IPS-18c (cell line): ENCODE data around the gene ALKBH4.
"Not testable (repeated sequence)": the region's sequence is repeated elsewhere in the genome, so short reads cannot be mapped to it uniquely, and the experiment has no call there.

Experiments used
- H3K4me3 ChIP-seq: 2 replicates; pipeline ENCODE4 v1.7.0; 2013; ENCODE audit warnings: low read depth, mild to moderate bottlenecking, low read length, moderate library complexity; ENCODE audit not compliant: insufficient read depth
- H3K9me3 ChIP-seq: one replicate; pipeline ENCODE4 v1.6.1; 2013; ENCODE audit warnings: mild to moderate bottlenecking, low read length, moderate library complexity; ENCODE audit not compliant: control insufficient read depth, insufficient read depth

The ALKBH4 gene, protein sequence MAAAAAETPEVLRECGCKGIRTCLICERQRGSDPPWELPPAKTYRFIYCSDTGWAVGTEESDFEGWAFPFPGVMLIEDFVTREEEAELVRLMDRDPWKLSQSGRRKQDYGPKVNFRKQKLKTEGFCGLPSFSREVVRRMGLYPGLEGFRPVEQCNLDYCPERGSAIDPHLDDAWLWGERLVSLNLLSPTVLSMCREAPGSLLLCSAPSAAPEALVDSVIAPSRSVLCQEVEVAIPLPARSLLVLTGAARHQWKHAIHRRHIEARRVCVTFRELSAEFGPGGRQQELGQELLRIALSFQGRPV

DNA sequence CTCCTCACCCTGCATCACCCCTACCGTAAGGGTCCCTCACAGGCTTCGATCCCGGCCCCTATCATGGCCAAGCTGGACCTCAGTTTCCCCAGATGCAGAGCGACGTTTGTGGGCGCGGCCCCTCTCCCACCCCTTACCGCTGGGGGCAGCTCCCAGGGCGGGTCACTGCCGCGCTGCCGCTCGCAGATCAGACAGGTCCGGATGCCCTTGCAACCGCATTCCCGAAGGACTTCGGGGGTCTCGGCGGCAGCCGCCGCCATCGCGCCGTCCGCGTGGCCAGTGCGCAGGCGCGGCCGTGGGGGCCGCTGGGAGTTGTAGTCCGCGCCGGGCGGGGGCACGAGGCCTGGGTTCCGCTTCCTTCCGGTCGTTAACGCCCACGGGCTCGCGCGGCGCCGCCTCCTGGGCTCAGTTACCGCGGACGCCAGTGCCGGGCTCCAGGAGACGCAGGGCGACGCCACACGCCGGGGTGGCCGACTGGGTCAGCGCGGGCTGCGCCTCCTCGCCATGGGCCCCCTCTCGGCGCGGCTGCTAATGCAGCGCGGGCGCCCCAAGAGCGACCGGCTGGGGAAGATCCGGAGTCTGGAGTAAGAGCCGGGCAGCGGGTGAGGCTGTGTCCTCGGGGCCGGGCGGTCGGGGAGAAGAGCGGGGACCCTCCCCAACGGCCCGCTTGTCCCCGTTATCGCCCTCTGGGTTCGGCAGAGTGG lies at the start of gene ALKBH4, which contains the start of gene LRWD1:
Gene ALKBH4, minus strand, starts transcription at position 287 of the 704 bp plus-strand sequence. Its CDS starts 27 bp downstream, at position 260.
Gene LRWD1, plus strand, starts transcription at position 408 of the 704 bp plus-strand sequence. Its CDS starts 97 bp downstream, at position 505.
- no peaks in the 10 kb centered on the region for H3K9me3 ChIP-seq

DNA sequence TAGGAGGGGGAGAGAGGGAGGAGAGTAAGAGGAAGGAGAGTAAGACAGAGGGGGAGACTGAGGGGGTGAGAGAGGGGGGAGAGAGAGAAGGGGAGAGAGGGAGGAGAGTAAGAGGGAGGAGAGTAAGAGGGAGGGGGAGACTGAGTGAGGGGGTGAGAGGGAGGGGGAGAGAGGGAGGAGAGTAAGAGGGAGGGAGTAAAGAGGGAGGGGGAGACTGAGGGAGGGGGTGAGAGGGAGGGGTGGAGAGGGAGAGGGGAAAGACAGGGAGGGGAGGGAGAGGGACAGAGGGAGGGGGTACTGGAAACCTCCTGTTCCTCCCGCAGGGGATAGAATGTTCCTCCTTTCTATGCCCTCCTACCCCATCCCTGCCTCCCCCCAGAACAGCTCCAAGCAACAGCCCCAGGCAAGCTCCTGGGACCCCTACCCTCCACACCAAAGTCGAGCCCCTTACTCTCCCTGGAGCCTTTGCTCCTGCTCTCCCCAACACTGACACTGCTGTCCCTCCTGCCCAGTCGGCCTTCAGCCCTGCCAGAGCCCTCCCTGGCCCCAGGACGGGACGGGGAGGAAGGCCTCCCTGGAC lies 48.1 kb upstream of the ALKBH4 start:
- not testable (repeated sequence) for H3K4me3 ChIP-seq, H3K9me3 ChIP-seq

More for the DNA sequence above, at the start of gene ALKBH4, which contains the start of gene LRWD1:
- peak within 1 kb of the TSS; percentile 97 for H3K4me3 ChIP-seq

DNA sequence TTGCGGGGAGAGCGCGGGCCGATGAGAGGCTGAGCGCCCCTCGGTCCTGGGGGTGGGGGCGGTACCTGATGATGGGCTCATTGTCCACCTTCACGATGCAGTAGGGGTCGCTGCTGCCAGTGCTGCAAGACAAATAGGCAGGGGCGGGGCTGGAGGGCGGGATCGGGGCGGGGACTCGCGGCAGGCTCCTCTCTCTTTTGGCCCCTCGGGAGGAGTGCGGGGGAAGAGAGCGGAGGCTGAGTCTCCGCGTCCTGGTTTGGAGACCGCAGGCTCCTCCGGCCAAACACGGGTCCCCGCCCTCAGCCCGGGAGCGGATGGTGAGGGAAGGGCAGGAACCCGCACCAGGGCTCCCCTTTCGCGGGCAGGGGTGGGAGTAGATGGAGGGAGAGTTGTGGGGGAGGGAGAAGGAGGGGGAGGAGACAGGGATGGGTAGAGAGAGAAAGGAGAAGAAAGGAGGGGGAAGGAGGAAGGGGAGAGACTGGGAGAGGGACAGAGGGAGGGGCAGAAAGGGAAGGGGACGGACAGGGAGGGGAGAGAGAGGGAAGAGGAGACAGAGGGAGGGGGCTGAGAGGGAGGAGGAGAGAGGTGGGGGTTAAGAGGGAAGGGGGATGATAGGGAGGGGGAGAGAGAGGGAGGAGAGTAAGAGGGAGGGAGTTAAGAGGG lies 47.3 kb upstream of the ALKBH4 start:
- H3K4me3 ChIP-seq, H3K9me3 ChIP-seq: not testable (repeated sequence)

DNA sequence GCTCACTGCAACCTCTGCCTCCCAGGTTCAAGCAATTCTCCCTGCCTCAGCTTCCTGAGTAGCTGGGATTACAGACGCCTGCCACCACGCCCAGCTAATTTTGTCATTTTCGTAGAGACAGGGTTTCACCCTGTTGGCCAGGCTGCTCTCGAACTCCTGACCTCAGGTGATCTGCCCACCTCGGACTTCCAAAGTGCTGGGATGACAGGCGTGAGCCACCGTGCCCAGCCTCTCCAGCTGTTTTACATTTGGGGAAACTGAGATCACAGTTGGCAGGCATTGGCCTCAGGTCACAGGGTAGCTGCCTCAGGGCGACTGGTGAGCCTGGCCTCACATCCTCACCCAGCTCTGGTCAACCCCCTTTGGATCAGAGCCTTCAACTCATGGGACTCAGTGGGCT lies 45.9 kb upstream of the ALKBH4 start:
- not testable (repeated sequence) for H3K9me3 ChIP-seq, H3K4me3 ChIP-seq

DNA sequence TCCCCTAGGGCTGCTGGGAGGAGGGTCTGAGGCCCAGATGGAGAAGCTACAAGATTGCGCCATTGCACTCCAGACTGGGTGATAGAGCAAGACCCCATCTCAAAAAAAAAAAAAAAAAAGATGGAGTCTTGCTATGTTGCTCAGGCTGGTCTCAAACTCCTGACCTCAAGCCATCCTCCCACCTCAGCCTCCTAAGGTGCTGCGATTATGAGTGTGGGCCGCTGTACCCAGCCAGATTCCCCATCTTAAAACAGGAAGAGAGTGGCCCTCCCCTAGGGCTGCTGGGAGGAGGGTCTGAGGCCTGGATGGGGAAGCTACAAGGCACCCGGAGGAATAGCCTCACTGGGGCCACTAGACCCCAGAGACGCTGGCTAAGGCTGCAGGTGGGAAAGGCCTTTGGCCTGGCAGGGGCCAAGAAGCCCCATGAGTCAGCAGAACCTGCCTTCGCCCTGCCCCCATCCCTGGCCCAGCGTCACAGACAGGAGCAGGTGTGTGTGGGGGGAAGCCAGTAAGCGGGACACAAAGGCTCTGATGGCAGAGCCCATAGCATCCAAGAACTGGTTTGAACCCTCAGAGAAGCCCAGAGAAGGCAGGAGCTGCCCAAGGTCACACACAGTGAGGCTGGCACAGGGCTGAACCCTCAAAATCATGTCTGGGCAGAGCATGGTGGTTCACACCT lies 42.9 kb upstream of the ALKBH4 start:
- H3K4me3 ChIP-seq, H3K9me3 ChIP-seq: not testable (repeated sequence)

DNA sequence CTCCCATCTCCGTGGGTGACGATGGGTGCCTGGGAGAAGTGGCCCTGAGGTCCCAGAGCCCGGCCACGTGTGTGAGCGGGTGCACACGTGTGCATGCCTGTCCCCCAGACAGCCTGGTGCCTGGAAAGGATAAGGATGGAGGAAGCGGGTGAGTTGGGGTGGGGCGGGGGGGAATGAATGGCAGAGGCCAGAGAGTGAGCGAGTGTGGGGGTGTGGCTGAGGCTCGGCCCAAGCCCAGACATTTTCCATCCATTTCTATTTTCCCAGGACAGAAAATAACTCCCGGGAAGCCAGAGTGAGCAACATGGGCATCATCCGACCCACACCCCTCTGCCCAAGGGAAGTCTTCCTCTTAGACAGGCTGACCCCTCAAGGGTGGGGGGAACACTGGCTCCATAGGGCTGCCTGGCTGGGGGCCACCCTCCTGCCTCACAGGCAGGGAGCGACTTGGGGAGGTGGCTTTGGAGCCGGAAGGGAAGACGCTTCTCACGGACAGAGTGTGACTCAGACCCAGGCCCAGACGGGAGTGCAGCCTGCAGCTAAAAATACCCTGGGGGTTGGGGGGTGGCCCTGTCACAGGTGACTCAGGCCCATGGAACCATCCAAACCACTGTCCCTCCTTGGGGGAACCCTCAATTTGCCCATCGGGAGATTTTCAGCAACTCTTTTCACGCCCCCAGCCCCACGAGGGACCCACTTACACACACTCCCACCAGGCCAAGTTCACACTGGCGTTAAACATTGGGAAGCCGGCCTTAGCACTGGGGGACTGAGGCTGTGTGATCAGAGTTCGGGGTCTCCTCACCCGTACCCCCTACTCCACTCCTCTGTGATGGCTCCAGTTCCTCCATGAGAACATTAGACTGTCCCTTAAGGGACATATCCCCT lies 40.9 kb upstream of the ALKBH4 start:
- H3K4me3 ChIP-seq, H3K9me3 ChIP-seq: not testable (repeated sequence)

DNA sequence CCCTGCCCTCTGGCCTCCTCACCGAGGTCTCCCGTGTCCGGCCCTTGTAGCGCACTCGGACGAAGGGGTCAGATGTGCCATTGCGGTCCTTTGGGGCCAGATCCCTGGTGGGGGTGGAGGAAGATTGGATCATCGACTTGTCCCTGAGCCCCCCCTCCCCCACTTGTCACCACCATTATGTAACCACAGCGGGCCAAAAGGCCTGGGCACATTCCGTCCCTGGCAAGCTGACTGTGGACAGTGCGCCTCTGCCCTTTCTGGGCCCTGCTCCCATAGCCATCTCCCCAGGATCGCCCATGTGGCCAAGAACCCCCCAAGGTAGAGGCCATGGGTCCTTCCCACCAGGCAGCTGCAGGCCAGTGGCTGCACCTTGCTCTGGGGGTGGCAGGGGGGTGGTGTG lies 38.5 kb upstream of the ALKBH4 start:
- not testable (repeated sequence) for H3K9me3 ChIP-seq, H3K4me3 ChIP-seq

DNA sequence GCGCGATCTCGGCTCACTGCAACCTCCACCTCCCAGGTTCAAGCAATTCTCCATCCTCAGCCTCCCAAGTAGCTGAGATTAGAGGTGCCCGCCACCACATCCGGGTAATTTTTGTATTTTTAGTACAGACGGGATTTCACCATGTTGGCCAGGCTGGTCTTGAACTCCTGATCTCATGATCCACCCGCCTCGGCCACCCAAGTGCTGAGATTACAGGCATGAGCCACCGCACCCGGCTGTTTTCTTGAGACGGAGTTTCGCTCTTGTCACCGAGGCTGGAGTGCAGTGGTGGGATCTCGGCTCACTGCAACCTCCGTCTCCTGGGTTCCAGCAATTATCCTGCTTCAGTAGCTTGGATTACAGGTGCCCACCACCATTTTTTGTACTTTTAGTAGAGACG lies 33.7 kb upstream of the ALKBH4 start:
- H3K4me3 ChIP-seq = not testable (repeated sequence)

DNA sequence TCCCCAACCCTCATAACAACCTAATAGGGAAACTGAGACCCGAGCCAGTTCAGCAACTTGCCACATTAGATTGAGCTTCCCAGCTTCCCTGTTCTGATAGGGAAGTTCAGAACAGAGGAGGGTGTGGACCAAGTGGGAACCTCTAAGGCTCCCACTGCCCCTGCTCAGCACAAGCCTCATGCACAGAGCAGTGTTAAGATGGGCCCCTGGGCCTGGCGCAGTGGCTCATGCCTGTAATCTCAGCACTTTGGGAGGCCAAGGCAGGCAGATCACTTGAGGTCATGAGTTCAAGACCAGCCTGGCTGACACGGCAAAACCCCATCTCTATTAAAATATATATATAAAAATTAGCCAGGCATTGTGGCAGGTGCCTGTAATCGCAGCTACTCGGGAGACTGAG lies 32.6 kb upstream of the ALKBH4 start:
- not testable (repeated sequence) for H3K4me3 ChIP-seq, H3K9me3 ChIP-seq

More for the DNA sequence above, 33.7 kb upstream of the ALKBH4 start:
- H3K9me3 ChIP-seq = not testable (repeated sequence)

DNA sequence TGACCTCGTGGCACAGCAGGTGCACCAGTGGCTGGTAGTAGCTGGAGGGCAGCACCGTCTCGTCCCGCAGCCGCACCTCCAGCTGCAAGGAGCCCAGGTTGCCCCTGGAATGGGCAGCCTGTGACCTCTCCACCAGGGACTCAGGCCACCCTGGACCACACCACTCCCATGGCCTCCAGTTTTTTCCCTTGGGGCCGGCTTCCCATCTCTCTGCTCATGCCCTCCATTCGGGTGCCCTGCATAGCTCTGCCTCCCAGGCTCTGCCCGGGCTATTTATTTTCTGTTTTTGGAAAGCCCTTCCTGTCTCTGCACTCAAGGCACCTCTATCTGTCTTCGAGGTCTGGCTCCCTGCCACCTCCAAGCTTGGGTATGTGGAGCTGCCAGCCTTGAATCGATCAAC lies 32.2 kb upstream of the ALKBH4 start:
- not testable (repeated sequence) for H3K4me3 ChIP-seq, H3K9me3 ChIP-seq

DNA sequence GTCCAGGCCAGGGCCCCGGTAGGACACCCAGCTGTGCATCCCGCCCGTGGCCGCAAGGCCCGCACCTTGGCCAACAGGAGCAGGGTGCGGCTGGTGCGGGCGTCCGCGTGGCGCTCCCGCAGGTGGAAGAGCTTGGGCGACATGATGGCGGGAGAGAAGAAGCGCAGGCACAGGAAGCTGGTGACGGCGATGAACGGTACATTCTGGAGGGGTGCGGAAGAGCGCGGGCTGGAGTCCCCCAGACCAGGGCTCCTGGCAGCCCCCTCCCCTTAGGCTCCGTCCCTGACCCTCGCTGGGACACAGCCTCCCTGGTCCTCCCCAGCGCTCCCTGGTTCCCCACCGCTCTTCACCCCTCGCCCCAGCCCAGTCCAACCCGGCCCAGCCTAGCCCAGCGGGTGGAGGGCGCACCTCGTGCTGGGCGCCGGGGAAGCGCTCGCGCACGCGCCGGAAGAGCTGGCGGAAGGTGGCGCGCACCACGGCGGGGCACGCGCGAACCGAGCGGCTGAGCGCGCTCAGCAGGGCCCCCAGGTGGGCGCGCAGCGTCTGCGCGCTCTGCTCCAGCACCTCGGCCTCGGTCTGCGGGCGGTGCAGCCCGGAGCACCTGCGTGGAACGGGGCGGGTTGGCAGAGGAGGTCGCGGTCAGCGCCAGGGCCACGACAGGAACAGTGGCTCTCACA lies 29.9 kb upstream of the ALKBH4 start:
- not testable (repeated sequence) for H3K9me3 ChIP-seq, H3K4me3 ChIP-seq

DNA sequence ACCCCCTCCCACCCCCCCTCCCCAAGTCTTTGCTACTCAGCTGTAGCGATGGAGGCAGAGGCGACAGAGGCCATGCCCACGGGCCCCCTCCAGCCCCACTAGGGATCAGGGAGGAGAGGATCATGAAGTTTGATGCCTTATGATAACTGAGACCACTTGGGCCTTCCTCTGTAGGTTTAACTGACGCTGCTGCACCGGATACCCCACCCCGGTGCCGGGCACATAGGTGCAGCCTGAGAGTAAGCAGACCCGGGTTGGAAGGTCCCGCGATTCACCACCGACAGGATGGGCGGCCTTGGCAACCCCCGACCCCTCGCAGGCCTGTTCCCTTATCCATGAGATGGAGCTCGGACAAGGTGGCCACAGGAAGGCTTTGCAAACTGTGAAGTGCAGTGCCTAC lies 29.4 kb upstream of the ALKBH4 start:
- not testable (repeated sequence) for H3K4me3 ChIP-seq, H3K9me3 ChIP-seq

DNA sequence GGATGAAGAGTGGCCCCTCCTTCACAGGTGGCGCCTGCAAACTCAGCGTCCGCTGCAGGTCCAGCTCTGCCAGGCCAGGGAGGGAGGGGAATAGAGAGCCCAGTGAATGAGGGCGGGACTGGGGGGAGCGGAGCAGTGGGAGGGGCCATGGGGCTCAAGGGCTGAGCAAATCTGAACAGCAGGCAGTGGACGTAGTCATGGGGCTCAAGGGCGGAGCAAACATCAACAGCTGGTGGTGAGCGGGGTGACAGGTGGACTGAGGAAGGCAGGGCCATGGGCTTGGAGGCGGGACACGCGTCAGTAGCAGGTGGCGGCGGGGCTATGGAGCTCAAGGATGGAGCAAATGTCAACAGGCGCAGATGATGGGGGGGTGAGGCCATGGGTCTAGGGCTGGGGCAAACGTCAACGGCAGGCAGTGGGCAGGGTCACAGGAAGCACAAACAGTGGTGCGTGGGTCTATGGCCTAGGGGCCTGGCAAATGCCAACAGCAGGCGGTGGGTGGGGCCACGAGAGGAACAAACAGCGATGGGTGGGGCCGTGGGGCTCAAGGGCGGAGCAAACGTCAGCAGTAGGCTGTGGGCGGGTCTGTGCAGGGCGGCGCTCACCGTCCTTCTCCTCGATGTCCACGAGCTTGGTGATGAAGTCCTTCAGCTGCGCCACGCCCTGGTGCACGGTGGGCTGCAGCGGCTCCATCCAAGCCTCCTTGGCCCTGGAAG lies 28.7 kb upstream of the ALKBH4 start:
- H3K9me3 ChIP-seq, H3K4me3 ChIP-seq: not testable (repeated sequence)

DNA sequence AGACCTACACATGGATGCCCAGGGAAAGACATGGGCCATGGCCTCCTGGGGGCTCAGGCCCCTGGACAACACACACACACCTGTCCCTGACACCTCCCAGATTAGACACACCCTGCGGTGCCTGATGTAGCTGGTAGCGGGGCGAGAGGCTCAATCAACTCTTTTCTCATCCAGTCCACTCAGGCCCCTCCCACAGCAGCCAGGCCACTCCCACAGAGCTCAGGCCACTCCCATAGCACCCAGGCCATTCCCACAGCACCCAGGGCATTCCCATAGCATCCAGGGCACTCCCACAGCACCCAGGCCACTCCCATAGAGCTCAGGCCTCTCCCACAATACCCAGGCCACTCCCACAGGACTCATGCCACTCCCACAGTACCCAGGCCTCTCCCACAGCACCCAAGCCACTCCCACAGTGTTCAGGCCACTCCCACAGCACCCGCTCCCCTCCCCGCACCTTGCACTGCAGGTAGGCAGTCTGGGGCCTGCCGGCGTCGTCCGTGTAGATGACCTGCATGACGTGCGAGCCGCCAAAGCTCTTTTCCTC lies 25.9 kb upstream of the ALKBH4 start:
- H3K9me3 ChIP-seq, H3K4me3 ChIP-seq: not testable (repeated sequence)

DNA sequence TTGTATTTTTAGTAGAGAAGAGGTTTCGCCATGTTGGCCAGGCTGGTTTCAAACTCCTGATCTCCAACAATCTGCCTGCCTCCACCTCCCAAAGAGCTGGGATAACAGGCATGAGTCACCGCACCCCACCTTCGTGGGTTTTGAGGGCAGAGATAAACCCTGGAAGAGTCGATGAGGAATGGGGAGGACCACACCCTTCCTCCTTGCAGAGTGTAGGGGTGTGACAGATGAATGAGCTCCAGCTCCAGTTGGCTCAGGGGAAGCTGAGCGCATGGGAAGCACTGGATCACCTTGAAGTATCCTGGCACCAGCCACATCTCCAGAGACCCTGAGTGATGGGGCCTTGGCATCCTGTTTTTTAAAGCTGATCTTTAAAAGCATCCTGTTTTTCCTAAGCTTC lies 19.7 kb upstream of the ALKBH4 start:
- not testable (repeated sequence) for H3K9me3 ChIP-seq, H3K4me3 ChIP-seq
